MM.1S (cell line): Measurements from ENCODE around the gene ENTREP1.
A peak's percentile ranks its signal among the peaks of the same experiment; 100 is the strongest.

Experiments
- DNase-seq: peaks from one replicate; pipeline ENCODE4 v3.0.0-alpha.2; 2015
- H2AFZ ChIP-seq: fragments of 300-600 bp; sonication (generic); 2 replicates; pipeline ENCODE4 v1.6.0; 2016; ENCODE audit warnings: antibody characterized with exemption, low read length
- H3F3A ChIP-seq: fragments of 300-600 bp; sonication (generic); 2 replicates; pipeline ENCODE4 v1.6.1; 2016; ENCODE audit warnings: mild to moderate bottlenecking, antibody characterized with exemption, low read length, moderate library complexity, mixed read lengths; ENCODE audit not compliant: insufficient read depth
- H3K27ac ChIP-seq: fragments of 300-600 bp; sonication (generic); 2 replicates; pipeline ENCODE4 v1.5.1; 2016; ENCODE audit warnings: mild to moderate bottlenecking, low read length
- H3K27me3 ChIP-seq: fragments of 300-600 bp; sonication (generic); replicated peaks from 2 replicates; pipeline ENCODE4 v1.6.0; 2016; ENCODE audit warnings: low read length; ENCODE audit not compliant: insufficient read depth
- H3K36me3 ChIP-seq: fragments of 300-600 bp; sonication (generic); replicated peaks from 2 replicates; pipeline ENCODE4 v1.6.1; 2016; ENCODE audit warnings: mild to moderate bottlenecking, low read length, mixed read lengths; ENCODE audit not compliant: insufficient read depth
- H3K4me1 ChIP-seq: fragments of 300-600 bp; sonication (generic); 2 replicates; pipeline ENCODE4 v1.6.1; 2016; ENCODE audit warnings: low read length, mixed read lengths
- H3K4me2 ChIP-seq: fragments of 300-600 bp; sonication (generic); 2 replicates; pipeline ENCODE4 v1.6.0; 2016; ENCODE audit warnings: low read depth, low read length
- H3K4me3 ChIP-seq: fragments of 300-600 bp; sonication (generic); 2 replicates; pipeline ENCODE4 v1.5.1; 2016; ENCODE audit warnings: low read length, mixed read lengths
- H3K79me2 ChIP-seq: fragments of 300-600 bp; sonication (generic); 2 replicates; pipeline ENCODE4 v1.6.1; 2016; ENCODE audit warnings: mixed run types, low read length, mixed read lengths
- H3K9ac ChIP-seq: fragments of 300-600 bp; sonication (generic); 2 replicates; pipeline ENCODE4 v1.6.1; 2016; ENCODE audit warnings: low read length, mixed read lengths
- H3K9me2 ChIP-seq: fragments of 300-600 bp; sonication (generic); replicated peaks from 2 replicates; pipeline ENCODE4 v1.6.1; 2016; ENCODE audit warnings: mild to moderate bottlenecking, low read length, mixed read lengths; ENCODE audit not compliant: insufficient read depth
- H3K9me3 ChIP-seq: fragments of 300-600 bp; sonication (generic); replicated peaks from 2 replicates; pipeline ENCODE4 v1.6.1; 2016; ENCODE audit warnings: mild to moderate bottlenecking, low read length, mixed read lengths; ENCODE audit not compliant: insufficient read depth
- H4K20me1 ChIP-seq: fragments of 300-600 bp; sonication (generic); 2 replicates; pipeline ENCODE4 v1.6.1; 2016; ENCODE audit warnings: mild to moderate bottlenecking, low read length, moderate library complexity, mixed read lengths; ENCODE audit not compliant: insufficient read depth
- EZH2 ChIP-seq: fragments of 300-600 bp; sonication (generic); optimal IDR thresholded peaks from 2 replicates; pipeline ENCODE3; 2017; ENCODE audit warnings: low read depth, mild to moderate bottlenecking, antibody characterized with exemption, low read length, mixed read lengths
- EZH2phosphoT487 ChIP-seq: fragments of 300-600 bp; sonication (generic); IDR thresholded peaks from 2 replicates; pipeline ENCODE4 v1.6.1; 2018; ENCODE audit warnings: antibody characterized with exemption, low read length
- TF ChIP-seq, protein P1 (sequence below): fragments of 300-600 bp; sonication (generic); IDR thresholded peaks from 2 replicates; pipeline ENCODE4 v1.5.1; 2016; ENCODE audit warnings: antibody characterized with exemption, low read length, mixed read lengths

Gene ENTREP1

DNA sequence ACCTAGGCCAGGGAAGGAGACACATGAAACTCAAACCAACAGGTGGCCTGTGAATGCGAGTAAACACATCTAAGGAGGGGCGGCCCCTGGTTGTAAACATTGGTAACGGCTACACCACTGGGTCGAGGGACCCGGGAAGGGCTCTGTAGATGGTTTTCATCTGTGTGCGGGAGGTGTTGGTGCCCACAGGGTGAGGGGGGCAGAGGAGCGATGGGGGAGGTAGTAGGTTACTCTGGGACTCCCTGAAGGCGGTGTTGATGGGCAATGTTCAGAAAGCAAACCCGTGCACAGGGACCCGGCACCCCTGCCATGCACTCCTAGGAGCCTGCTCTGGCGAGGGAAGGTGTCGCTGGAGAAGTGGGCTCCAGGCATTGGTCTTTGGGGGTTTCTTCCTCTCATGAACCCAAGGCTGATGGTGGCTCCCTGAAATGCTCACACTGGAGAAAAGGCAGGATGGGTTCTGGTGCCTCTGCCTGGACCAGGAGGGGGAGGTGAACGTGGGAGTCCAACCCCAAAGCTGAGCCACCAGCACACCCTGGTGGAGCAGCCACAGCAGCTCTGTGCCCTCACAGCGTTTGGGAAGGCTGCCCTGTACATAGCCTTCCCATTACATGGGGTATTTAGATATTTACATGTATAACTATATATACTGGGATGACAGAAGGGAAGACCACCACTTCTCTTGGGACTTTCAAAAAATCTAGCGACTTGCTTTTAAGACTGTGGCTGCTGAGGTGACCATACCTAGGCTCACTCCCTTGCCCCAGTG, 103.2 kb downstream of the ENTREP1 start:
- no peak overlapping the region for H2AFZ ChIP-seq
- no peaks in the 10 kb centered on the region for H3K27me3 ChIP-seq
- no peaks in the 10 kb centered on the region for H3F3A ChIP-seq
- no peak overlapping the region for H3K4me2 ChIP-seq
- H3K9me3 ChIP-seq: no peaks in the 10 kb centered on the region
- H3K9ac ChIP-seq: no peak overlapping the region
- TF ChIP-seq EZH2 (no peak), EZH2phosphoT487 (no peak)
- TF ChIP-seq, protein P1, sequence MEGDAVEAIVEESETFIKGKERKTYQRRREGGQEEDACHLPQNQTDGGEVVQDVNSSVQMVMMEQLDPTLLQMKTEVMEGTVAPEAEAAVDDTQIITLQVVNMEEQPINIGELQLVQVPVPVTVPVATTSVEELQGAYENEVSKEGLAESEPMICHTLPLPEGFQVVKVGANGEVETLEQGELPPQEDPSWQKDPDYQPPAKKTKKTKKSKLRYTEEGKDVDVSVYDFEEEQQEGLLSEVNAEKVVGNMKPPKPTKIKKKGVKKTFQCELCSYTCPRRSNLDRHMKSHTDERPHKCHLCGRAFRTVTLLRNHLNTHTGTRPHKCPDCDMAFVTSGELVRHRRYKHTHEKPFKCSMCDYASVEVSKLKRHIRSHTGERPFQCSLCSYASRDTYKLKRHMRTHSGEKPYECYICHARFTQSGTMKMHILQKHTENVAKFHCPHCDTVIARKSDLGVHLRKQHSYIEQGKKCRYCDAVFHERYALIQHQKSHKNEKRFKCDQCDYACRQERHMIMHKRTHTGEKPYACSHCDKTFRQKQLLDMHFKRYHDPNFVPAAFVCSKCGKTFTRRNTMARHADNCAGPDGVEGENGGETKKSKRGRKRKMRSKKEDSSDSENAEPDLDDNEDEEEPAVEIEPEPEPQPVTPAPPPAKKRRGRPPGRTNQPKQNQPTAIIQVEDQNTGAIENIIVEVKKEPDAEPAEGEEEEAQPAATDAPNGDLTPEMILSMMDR: no peak
- DNase-seq: no peak
- no peaks in the 10 kb centered on the region for H3K9me2 ChIP-seq
- no peaks in the 10 kb centered on the region for H3K36me3 ChIP-seq
- H3K4me1 ChIP-seq: no peaks in the 10 kb centered on the region
- H3K27ac ChIP-seq: no peak overlapping the region
- no peaks in the 10 kb centered on the region for H3K79me2 ChIP-seq
- no peak overlapping the region for H3K4me3 ChIP-seq
- H4K20me1 ChIP-seq: no peaks in the 10 kb centered on the region

DNA sequence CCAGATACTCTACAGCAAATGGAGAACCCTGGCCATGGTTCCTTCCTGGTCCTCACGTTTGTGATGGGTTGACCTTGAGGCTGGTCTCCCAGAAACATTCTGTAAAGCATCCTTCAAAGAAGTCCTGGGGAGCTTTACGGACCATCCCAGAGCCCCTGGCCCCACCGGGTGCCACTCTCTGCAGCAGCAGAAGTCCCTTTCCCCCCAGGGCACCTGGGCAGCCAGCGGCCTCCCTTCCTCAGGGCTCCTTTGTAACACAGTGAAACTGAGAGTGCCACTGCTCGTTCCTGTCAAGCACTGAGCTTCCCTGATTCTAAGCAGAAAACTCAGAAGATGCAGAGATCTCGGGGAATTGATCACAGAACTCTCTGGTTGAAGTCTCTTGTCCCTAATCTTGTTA, 104.3 kb downstream of the ENTREP1 start:
- DNase-seq: peak; percentile 19
- no peak overlapping the region for H3K27ac ChIP-seq
- H3K4me3 ChIP-seq: no peak overlapping the region
- H2AFZ ChIP-seq: no peak overlapping the region
- TF ChIP-seq, protein P1: no peak
- TF ChIP-seq EZH2: no peak
- no peak for TF ChIP-seq EZH2phosphoT487
- no peaks in the 10 kb centered on the region for H3F3A ChIP-seq
- H3K79me2 ChIP-seq: no peaks in the 10 kb centered on the region
- no peaks in the 10 kb centered on the region for H4K20me1 ChIP-seq
- H3K9me2 ChIP-seq: no peaks in the 10 kb centered on the region
- no peak overlapping the region for H3K9ac ChIP-seq
- H3K4me1 ChIP-seq: no peaks in the 10 kb centered on the region
- no peaks in the 10 kb centered on the region for H3K36me3 ChIP-seq
- H3K9me3 ChIP-seq: no peaks in the 10 kb centered on the region
- no peak overlapping the region for H3K4me2 ChIP-seq
- no peaks in the 10 kb centered on the region for H3K27me3 ChIP-seq

DNA sequence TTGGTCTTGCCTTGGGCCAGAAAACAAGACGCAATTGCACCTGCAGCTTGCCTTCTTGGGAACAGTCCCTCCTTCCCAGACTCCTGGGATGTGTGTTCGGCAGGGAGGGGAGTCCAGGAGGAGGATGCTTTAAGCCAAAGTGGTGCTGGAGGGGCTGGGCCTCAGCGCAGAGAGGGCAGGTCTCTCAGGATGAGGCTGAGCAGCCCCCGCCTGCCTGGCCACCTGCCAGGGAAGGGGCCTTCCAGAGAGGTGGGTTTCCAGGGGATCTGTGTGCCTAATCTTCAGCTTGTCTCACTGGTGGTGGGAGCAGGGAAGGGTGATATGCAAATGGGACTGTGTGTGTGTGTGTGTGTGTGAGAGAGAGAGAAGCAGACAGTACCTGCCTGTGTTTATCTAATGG, 105.2 kb downstream of the ENTREP1 start:
- Histone ChIP-seq H3K4me3 (no peak overlapping the region), H3K79me2 (no peaks in the 10 kb centered on the region), H3K4me2 (no peak overlapping the region), H3K27me3 (no peaks in the 10 kb centered on the region), H3K9me2 (no peaks in the 10 kb centered on the region), H3F3A (no peaks in the 10 kb centered on the region), H3K4me1 (no peaks in the 10 kb centered on the region), H2AFZ (no peak overlapping the region), H3K36me3 (no peaks in the 10 kb centered on the region), H3K9ac (no peak overlapping the region), H3K27ac (no peak overlapping the region), H3K9me3 (no peaks in the 10 kb centered on the region), H4K20me1 (no peaks in the 10 kb centered on the region)
- TF ChIP-seq, protein P1: no peak
- no peak for TF ChIP-seq EZH2
- no peak for TF ChIP-seq EZH2phosphoT487
- DNase-seq: no peak
